Breast epithelium (tissue), 4 donors: Measurements from ENCODE around the gene PTH1R. TPM values are rescaled to one million over a fixed set of nuclear protein-coding genes. Genes with fewer than 3 reads are reported as not detected.
A peak's percentile ranks its signal among the peaks of the same experiment; 100 is the strongest.

ENCODE experiments used
- DNase-seq, 2 donors: peaks; one replicate each; pipeline ENCODE4 v3.0.0-alpha.2; 2019; ENCODE audit warnings: low spot score in 2 of 2
- H3K27ac ChIP-seq, 2 donors: fragments of 200-600 bp; sonication (generic) in 1 of 2; one replicate each; pipeline ENCODE4 v1.5.1; 2016 to 2019; ENCODE audit warnings: mild to moderate bottlenecking in 1 of 2
- H3K27me3 ChIP-seq, 2 donors: fragments of 200-600 bp; sonication (generic) in 1 of 2; one replicate each; pipeline versions ENCODE4 v1.5.1 to v1.6.0; 2017 to 2019; ENCODE audit warnings: control low read depth in 1 of 2, mild to moderate bottlenecking in 1 of 2
- H3K36me3 ChIP-seq: fragments of 200-600 bp; one replicate; pipeline ENCODE4 v1.5.1; 2019
- H3K4me1 ChIP-seq, 2 donors: fragments of 200-600 bp; sonication (generic); one replicate each; pipeline ENCODE4 v1.5.1; 2016 to 2019; ENCODE audit warnings: control low read depth in 1 of 2
- H3K4me3 ChIP-seq, 3 donors: fragments of 200-600 bp; sonication (generic); 1 replicate in 2 of 3; 2 replicates in 1 of 3; pipeline ENCODE4 v1.5.1; 2016 to 2019; ENCODE audit warnings: mild to moderate bottlenecking in 3 of 3, moderate library complexity in 2 of 3
- H3K9me3 ChIP-seq, 2 donors: fragments of 200-600 bp; sonication (generic) in 1 of 2; one replicate each; pipeline ENCODE4 v1.5.1; 2016 to 2019; ENCODE audit warnings: control low read depth in 1 of 2
- POLR2A ChIP-seq: fragments of 450-650 bp; IDR thresholded peaks from one replicate; pipeline ENCODE4 v1.6.1; 2016; ENCODE audit warnings: antibody characterized with exemption, mild to moderate bottlenecking, moderate library complexity
- POLR2AphosphoS5 ChIP-seq, 3 donors: sonication (generic); formaldehyde crosslinking; IDR thresholded peaks; one replicate each; pipeline ENCODE4 v1.6.1; 2017; ENCODE audit warnings: antibody characterized with exemption in 3 of 3
- intact Hi-C: fragments of 100-400 bp; cut with DNase I; formaldehyde crosslinking; loops from one replicate; pipeline ENCODE4 v1.15.1; 2023; ENCODE audit warnings: low total_unique reads
- total RNA-seq, 3 donors: library from RNA; depleted of rRNA; stranded (reverse); fragments of >200 nt; gene quantifications; one replicate each; pipeline ENCODE4 v1.1.0, GENCODE V29; 2016
- TF ChIP-seq, protein P1 (sequence below), 3 donors: fragments of 450-650 bp; IDR thresholded peaks; one replicate each; pipeline ENCODE4 v1.5.1; 2016 to 2017; ENCODE audit warnings: antibody characterized with exemption in 3 of 3, mild to moderate bottlenecking in 3 of 3, moderate library complexity in 3 of 3

The PTH1R gene
- total RNA-seq, 3 donors from 2014 or later: 4.7 to 38.2 (median 13.4) TPM

GRCh38 chr3:46864061-46864881 lies 13.2 kb upstream of the PTH1R start:
- no peak for DNase-seq
- Histone ChIP-seq H3K27me3 (no peaks in the 10 kb centered on the region), H3K9me3 (no peaks in the 10 kb centered on the region), H3K4me3 (no peak overlapping the region), H3K27ac (peak overlapping the region; percentile 82 to 84), H3K36me3 (no peaks in the 10 kb centered on the region), H3K4me1 (peaks cover 10 to 30% of the 10 kb centered on the region in 2 donors)
- TF ChIP-seq POLR2AphosphoS5 (IDR thresholded peaks at IDR 0.05) (no peak), POLR2A (no peak)
- TF ChIP-seq, protein P1, sequence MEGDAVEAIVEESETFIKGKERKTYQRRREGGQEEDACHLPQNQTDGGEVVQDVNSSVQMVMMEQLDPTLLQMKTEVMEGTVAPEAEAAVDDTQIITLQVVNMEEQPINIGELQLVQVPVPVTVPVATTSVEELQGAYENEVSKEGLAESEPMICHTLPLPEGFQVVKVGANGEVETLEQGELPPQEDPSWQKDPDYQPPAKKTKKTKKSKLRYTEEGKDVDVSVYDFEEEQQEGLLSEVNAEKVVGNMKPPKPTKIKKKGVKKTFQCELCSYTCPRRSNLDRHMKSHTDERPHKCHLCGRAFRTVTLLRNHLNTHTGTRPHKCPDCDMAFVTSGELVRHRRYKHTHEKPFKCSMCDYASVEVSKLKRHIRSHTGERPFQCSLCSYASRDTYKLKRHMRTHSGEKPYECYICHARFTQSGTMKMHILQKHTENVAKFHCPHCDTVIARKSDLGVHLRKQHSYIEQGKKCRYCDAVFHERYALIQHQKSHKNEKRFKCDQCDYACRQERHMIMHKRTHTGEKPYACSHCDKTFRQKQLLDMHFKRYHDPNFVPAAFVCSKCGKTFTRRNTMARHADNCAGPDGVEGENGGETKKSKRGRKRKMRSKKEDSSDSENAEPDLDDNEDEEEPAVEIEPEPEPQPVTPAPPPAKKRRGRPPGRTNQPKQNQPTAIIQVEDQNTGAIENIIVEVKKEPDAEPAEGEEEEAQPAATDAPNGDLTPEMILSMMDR (IDR thresholded peaks at IDR 0.05): no peak
- intact Hi-C loops: no loop called here

- Histone ChIP-seq H3K4me1 (peaks cover 10 to 30% of the 10 kb centered on the region in 2 donors), H3K27me3 (no peaks in the 10 kb centered on the region), H3K27ac (peak overlapping the region; percentile 82 to 84), H3K36me3 (no peaks in the 10 kb centered on the region), H3K4me3 (no peak overlapping the region), H3K9me3 (no peaks in the 10 kb centered on the region)
- DNase-seq: peak in 1 of 2 donors; percentile 79
- intact Hi-C loops: no loop called here
- TF ChIP-seq, protein P1 (IDR thresholded peaks at IDR 0.05): no peak
- TF ChIP-seq POLR2AphosphoS5 (IDR thresholded peaks at IDR 0.05): peak in 2 of 3 donors; percentile 19 to 60
Measured at GRCh38 chr3:46865031-46865507, 12.5 kb upstream of the PTH1R start.

DNA sequence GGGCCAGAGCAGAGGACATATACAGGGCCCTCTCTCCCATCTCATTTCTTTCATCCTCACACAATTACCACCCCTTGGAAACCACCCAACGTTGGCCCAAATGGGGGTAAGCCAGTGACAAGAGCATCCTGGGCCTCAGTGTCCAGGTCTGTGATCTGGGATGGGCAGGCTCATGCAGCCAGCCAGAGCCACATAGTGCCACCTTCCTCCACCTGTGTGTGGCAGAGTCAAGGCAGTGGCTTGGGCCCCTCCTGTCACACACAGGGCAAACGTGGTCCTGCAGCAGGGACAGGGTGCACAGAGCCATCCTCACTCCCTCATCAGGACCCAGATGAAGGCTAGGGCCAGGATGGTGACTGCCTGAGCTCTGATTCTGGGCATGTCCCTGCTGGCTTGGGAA lies 12.0 kb upstream of the PTH1R start:
- Histone ChIP-seq H3K9me3 (no peaks in the 10 kb centered on the region), H3K27me3 (no peaks in the 10 kb centered on the region), H3K4me3 (no peak overlapping the region), H3K27ac (peak overlapping the region; percentile 82 to 84), H3K4me1 (peaks cover 10 to 30% of the 10 kb centered on the region in 2 donors), H3K36me3 (no peaks in the 10 kb centered on the region)
- TF ChIP-seq POLR2A (no peak), POLR2AphosphoS5 (IDR thresholded peaks at IDR 0.05) (no peak)
- TF ChIP-seq, protein P1 (IDR thresholded peaks at IDR 0.05): no peak
- DNase-seq: no peak
- intact Hi-C loops: no loop called here

DNA sequence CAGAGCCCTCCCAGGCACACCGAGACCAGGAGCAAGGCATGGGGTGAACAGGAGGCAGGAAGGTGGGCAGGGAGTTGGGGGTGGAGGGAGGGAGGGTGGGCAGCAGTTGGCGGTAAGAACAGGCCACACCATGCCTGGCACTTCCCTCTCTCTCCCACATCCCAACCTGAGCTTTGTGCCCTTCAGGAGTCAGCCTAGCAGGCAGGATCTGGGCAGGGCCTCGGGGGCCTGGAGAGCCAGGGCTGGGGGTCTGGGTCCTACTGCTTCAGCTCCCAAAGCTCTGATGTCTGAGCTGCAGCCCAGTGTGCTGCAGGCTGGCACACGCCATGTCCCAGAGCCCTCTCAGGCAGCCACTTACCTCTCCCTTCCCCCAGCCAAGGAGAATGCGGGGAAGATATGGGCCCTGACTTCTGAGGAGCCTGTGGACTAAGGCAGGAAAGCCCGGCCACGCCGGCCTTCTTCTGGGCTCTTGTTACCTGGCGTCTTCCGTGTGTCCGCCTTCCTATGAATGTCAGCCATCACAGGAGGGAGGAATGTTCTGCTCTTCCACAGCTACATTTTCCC lies 11.4 kb upstream of the PTH1R start:
- DNase-seq: no peak
- intact Hi-C loops: no loop called here
- H3K27ac ChIP-seq: peak overlapping the region; percentile 82 to 84

More for the DNA sequence above, 11.4 kb upstream of the PTH1R start:
- Histone ChIP-seq H3K9me3 (no peaks in the 10 kb centered on the region), H3K36me3 (no peaks in the 10 kb centered on the region), H3K27me3 (no peaks in the 10 kb centered on the region), H3K4me1 (peaks cover 10 to 30% of the 10 kb centered on the region in 2 donors), H3K4me3 (no peak overlapping the region)
- TF ChIP-seq POLR2A: no peak
- TF ChIP-seq, protein P1 (IDR thresholded peaks at IDR 0.05): no peak
- TF ChIP-seq POLR2AphosphoS5 (IDR thresholded peaks at IDR 0.05): no peak
